Germinal center (tissue), 1 donor: ENCODE measurements around the gene TAS2R50.

Experiments used
- DNase-seq: peaks from one replicate; pipeline ENCODE4 v3.0.0; 2012; ENCODE audit warnings: mixed read lengths, low spot score

Gene TAS2R50

GRCh38 chr12:10952645-10953044 lies 34.1 kb downstream of the TAS2R50 start:
- DNase-seq: no peak

- DNase-seq: no peak
Measured at GRCh38 chr12:10943167-10943566, 43.5 kb downstream of the TAS2R50 start.

GRCh38 chr12:10941916-10942607 lies 44.6 kb downstream of the TAS2R50 start:
- no peak for DNase-seq

GRCh38 chr12:10941369-10941768 lies 45.3 kb downstream of the TAS2R50 start:
- no peak for DNase-seq

- DNase-seq: no peak
Measured at GRCh38 chr12:10940389-10940788, 46.3 kb downstream of the TAS2R50 start.

- no peak for DNase-seq
Measured at GRCh38 chr12:10939163-10939562, 47.5 kb downstream of the TAS2R50 start, which contains the start of gene TAS2R14. TSS of gene TAS2R14 (minus strand) at chr12:10939263. CDS start at chr12:10939207, 56 bp downstream.

- no peak for DNase-seq
Measured at GRCh38 chr12:10936506-10936905, 50.2 kb downstream of the TAS2R50 start.
